SK-N-SH treated with all-trans-retinoic acid at 6 μM for 48 hours (cell line): ENCODE results near the gene SVIL.

Experiments used
- ATAC-seq: fragments of 200-7000 bp; cut with Tn5 transposase; 3 replicates; pipeline ENCODE4 v1.9.1; 2020; ENCODE audit warnings: mild to moderate bottlenecking, moderate library complexity
- ARNTL ChIP-seq: fragments of 450-650 bp; formaldehyde crosslinking; IDR thresholded peaks from 2 replicates; pipeline ENCODE4 v1.5.0; 2020; ENCODE audit warnings: low read depth, mild to moderate bottlenecking, moderate library complexity, borderline replicate concordance
- CREB5 ChIP-seq: fragments of 250-450 bp; sonication (Bioruptor Pico); IDR thresholded peaks from 2 replicates; pipeline ENCODE4 v1.5.1; 2020; ENCODE audit warnings: low read depth, mild to moderate bottlenecking, moderate library complexity
- CSRNP3 ChIP-seq: fragments of 250-450 bp; sonication (Bioruptor Pico); IDR thresholded peaks from 2 replicates; pipeline ENCODE4 v1.5.1; 2021; ENCODE audit warnings: mild to moderate bottlenecking, moderate library complexity
- ESRRG ChIP-seq: fragments of 250-450 bp; sonication (Bioruptor Pico); IDR thresholded peaks from 2 replicates; pipeline ENCODE4 v1.6.1; 2021; ENCODE audit warnings: mild to moderate bottlenecking
- GLIS3 ChIP-seq: fragments of 250-450 bp; sonication (Bioruptor Pico); IDR thresholded peaks from 2 replicates; pipeline ENCODE4 v1.5.0; 2020; ENCODE audit warnings: mild to moderate bottlenecking, moderate library complexity
- ISL1 ChIP-seq: fragments of 250-450 bp; sonication (Bioruptor Pico); IDR thresholded peaks from 2 replicates; pipeline ENCODE4 v2.1.2; 2022; ENCODE audit warnings: mild to moderate bottlenecking, moderate library complexity
- OSR1 ChIP-seq: fragments of 250-450 bp; sonication (Bioruptor Pico); IDR thresholded peaks from 2 replicates; pipeline ENCODE4 v1.8.0; 2022; ENCODE audit warnings: moderate library complexity, mild to moderate bottlenecking, inconsistent platforms
- RARB ChIP-seq: fragments of 250-450 bp; sonication (Bioruptor Pico); IDR thresholded peaks from 2 replicates; pipeline ENCODE4 v1.8.0; 2021; ENCODE audit warnings: mild to moderate bottlenecking, moderate library complexity
- TCF4 ChIP-seq: fragments of 250-450 bp; sonication (Bioruptor Pico); IDR thresholded peaks from 2 replicates; pipeline ENCODE4 v1.8.0; 2021; ENCODE audit warnings: mild to moderate bottlenecking, moderate library complexity, borderline replicate concordance
- TOX ChIP-seq: fragments of 250-450 bp; sonication (Bioruptor Pico); IDR thresholded peaks from 2 replicates; pipeline ENCODE4 v1.8.0; 2021; ENCODE audit warnings: mild to moderate bottlenecking, moderate library complexity, borderline replicate concordance
- ZC3H10 ChIP-seq: fragments of 250-450 bp; sonication (Bioruptor Pico); IDR thresholded peaks from 2 replicates; pipeline ENCODE4 v1.5.1; 2021; ENCODE audit warnings: mild to moderate bottlenecking, moderate library complexity
- ZFP3 ChIP-seq: fragments of 250-450 bp; sonication (Bioruptor Pico); IDR thresholded peaks from 2 replicates; pipeline ENCODE4 v1.5.0; 2020; ENCODE audit warnings: mild to moderate bottlenecking, moderate library complexity
- ZFP30 ChIP-seq: fragments of 450-650 bp; formaldehyde crosslinking; IDR thresholded peaks from 2 replicates; pipeline ENCODE4 v1.5.0; 2022; ENCODE audit warnings: mild to moderate bottlenecking, moderate library complexity
- ZNF70 ChIP-seq: fragments of 450-650 bp; formaldehyde crosslinking; IDR thresholded peaks from 2 replicates; pipeline ENCODE4 v1.5.0; 2020; ENCODE audit warnings: mild to moderate bottlenecking, moderate library complexity
- ZNF8 ChIP-seq: fragments of 450-650 bp; formaldehyde crosslinking; IDR thresholded peaks from 2 replicates; pipeline ENCODE4 v1.5.0; 2020; ENCODE audit warnings: mild to moderate bottlenecking, moderate library complexity
- TF ChIP-seq, protein P1 (sequence below): fragments of 250-450 bp; sonication (Bioruptor Pico); IDR thresholded peaks from 2 replicates; pipeline ENCODE4 v1.5.0; 2020; ENCODE audit warnings: mild to moderate bottlenecking, moderate library complexity
- TF ChIP-seq, protein P2 (sequence below): fragments of 250-450 bp; sonication (Bioruptor Pico); IDR thresholded peaks from 2 replicates; pipeline ENCODE4 v1.8.0; 2020; ENCODE audit warnings: mild to moderate bottlenecking, moderate library complexity, borderline replicate concordance
- TF ChIP-seq, protein P3 (sequence below): fragments of 250-450 bp; sonication (Bioruptor Pico); IDR thresholded peaks from 2 replicates; pipeline ENCODE4 v1.8.0; 2021; ENCODE audit warnings: low read depth, mild to moderate bottlenecking, moderate library complexity, borderline replicate concordance

The SVIL gene

DNA sequence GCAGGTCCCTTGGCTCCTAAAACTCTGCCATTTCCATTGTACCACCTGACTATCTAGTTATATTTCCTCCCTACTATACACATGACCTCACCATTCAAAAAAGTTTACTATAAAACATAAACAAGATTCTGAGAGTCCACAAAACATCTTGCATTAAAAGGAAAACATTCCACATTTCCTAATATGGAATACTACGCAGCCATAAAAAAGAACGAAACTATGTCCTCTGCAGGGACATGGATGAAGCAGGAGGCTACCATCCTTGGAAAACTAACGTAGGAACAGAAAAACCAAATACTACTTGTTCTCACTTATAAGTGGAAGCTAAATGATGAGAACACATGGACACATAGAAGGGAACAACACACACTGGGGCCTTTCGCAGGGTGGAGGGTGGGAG, 48.3 kb downstream of the SVIL start (continued):
- TF ChIP-seq, protein P1, sequence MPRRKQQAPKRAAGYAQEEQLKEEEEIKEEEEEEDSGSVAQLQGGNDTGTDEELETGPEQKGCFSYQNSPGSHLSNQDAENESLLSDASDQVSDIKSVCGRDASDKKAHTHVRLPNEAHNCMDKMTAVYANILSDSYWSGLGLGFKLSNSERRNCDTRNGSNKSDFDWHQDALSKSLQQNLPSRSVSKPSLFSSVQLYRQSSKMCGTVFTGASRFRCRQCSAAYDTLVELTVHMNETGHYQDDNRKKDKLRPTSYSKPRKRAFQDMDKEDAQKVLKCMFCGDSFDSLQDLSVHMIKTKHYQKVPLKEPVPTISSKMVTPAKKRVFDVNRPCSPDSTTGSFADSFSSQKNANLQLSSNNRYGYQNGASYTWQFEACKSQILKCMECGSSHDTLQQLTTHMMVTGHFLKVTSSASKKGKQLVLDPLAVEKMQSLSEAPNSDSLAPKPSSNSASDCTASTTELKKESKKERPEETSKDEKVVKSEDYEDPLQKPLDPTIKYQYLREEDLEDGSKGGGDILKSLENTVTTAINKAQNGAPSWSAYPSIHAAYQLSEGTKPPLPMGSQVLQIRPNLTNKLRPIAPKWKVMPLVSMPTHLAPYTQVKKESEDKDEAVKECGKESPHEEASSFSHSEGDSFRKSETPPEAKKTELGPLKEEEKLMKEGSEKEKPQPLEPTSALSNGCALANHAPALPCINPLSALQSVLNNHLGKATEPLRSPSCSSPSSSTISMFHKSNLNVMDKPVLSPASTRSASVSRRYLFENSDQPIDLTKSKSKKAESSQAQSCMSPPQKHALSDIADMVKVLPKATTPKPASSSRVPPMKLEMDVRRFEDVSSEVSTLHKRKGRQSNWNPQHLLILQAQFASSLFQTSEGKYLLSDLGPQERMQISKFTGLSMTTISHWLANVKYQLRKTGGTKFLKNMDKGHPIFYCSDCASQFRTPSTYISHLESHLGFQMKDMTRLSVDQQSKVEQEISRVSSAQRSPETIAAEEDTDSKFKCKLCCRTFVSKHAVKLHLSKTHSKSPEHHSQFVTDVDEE (CRISPR knock-in tag) = no peak
- TF ChIP-seq, protein P2, sequence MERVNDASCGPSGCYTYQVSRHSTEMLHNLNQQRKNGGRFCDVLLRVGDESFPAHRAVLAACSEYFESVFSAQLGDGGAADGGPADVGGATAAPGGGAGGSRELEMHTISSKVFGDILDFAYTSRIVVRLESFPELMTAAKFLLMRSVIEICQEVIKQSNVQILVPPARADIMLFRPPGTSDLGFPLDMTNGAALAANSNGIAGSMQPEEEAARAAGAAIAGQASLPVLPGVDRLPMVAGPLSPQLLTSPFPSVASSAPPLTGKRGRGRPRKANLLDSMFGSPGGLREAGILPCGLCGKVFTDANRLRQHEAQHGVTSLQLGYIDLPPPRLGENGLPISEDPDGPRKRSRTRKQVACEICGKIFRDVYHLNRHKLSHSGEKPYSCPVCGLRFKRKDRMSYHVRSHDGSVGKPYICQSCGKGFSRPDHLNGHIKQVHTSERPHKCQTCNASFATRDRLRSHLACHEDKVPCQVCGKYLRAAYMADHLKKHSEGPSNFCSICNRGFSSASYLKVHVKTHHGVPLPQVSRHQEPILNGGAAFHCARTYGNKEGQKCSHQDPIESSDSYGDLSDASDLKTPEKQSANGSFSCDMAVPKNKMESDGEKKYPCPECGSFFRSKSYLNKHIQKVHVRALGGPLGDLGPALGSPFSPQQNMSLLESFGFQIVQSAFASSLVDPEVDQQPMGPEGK (CRISPR knock-in tag) = no peak
- TF ChIP-seq ZNF8 (CRISPR knock-in tag) = no peak
- TF ChIP-seq RARB (CRISPR knock-in tag) = no peak
- TF ChIP-seq GLIS3 (CRISPR knock-in tag) = no peak
- TF ChIP-seq, all 23 proteins: peak for 0

DNA sequence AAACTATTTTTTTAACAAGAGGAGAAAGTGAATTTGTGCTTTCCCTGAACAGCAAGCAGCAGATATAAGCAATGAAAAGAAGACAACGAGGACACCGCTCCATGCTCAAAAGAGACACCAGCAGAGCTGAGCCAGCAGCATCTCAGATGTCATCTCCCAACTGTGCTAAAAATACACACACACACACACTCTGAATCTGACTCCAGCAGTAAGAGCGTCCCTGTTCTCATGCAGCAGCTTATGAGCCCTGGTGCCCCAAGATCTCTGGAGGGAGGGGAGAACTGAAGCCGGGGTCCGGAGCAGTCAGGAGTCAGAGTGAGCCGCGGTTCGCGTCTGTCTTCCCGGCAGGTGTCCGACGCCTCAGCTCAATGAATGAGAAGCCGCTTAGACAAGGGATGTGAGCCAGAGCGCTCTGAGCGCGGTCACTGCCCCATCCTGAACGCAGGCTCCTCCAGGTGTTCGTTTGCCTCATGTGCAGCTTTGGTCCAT, 49.2 kb downstream of the SVIL start:
- TF ChIP-seq ZFP3 (CRISPR knock-in tag) = no peak
- TF ChIP-seq, protein P2 (CRISPR knock-in tag) = no peak
- no peak for TF ChIP-seq GLIS3 (CRISPR knock-in tag)
- TF ChIP-seq CSRNP3 = no peak
- TF ChIP-seq ZNF70 = no peak
- TF ChIP-seq, protein P1 (CRISPR knock-in tag) = no peak
- no peak for TF ChIP-seq RARB (CRISPR knock-in tag)
- no peak for TF ChIP-seq ZFP30 (CRISPR knock-in tag)
- no peak for TF ChIP-seq OSR1 (CRISPR knock-in tag)
- TF ChIP-seq TCF4 (CRISPR knock-in tag) = no peak
- TF ChIP-seq ESRRG = no peak
- TF ChIP-seq ISL1 = no peak
- TF ChIP-seq ZC3H10 (CRISPR knock-in tag) = no peak
- TF ChIP-seq CREB5 (CRISPR knock-in tag) = no peak
- TF ChIP-seq, protein P3, sequence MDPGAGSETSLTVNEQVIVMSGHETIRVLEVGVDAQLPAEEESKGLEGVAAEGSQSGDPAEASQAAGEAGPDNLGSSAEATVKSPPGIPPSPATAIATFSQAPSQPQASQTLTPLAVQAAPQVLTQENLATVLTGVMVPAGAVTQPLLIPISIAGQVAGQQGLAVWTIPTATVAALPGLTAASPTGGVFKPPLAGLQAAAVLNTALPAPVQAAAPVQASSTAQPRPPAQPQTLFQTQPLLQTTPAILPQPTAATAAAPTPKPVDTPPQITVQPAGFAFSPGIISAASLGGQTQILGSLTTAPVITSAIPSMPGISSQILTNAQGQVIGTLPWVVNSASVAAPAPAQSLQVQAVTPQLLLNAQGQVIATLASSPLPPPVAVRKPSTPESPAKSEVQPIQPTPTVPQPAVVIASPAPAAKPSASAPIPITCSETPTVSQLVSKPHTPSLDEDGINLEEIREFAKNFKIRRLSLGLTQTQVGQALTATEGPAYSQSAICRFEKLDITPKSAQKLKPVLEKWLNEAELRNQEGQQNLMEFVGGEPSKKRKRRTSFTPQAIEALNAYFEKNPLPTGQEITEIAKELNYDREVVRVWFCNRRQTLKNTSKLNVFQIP (CRISPR knock-in tag) = no peak
- TF ChIP-seq TOX = no peak
- TF ChIP-seq ARNTL (CRISPR knock-in tag) = no peak
- TF ChIP-seq, all 23 proteins: peak for 0
- no peak for ATAC-seq
